NCI-H1694 (cell line): ENCODE data around the gene IKBKE.

Experiments used
- DNase-seq: peaks from one replicate; lab custom pipeline; 2025; lab: John Stamatoyannopoulos, UW

IKBKE gene

DNA sequence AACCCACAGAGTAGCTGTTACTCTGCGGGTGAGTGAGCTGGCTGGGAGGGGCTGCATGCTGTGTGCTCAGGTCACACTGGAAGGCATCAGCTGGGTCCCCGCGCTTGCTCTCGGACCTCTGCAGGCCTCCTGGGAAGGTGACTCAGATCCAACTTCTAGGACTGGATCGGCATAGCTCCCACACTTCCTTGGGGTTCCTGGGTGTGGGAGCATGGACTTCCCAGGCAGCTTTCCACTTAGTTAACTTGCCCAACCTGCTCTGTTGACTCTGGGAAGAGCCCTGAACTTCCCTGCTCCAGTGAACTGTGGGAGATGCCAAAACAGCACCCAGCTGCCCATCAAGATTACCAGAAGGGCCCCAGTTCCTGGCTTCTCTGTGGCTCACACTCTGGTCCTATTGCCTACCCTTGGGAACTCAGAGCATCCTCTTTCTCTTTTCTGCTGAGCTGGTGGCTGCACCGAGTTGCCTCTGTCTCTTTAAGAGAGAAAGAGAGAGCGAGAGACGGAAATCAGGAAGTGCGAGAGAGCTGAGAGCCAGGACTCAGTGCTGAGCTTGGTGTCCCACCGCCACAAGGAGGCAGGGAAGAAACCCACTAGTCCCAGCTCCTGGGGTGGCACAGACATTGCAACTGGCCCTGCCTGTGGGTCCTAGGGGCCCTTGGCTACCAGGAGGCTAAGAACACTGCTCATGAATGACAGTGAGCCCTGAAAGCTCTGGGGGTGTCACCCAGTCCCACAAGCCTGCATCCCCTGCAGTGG, at the start of gene IKBKE:
TSS of gene IKBKE (plus strand) at position 544 of the 759 bp plus-strand sequence. CDS start 2,752 bp downstream, outside the sequence.
- no peak for DNase-seq

DNA sequence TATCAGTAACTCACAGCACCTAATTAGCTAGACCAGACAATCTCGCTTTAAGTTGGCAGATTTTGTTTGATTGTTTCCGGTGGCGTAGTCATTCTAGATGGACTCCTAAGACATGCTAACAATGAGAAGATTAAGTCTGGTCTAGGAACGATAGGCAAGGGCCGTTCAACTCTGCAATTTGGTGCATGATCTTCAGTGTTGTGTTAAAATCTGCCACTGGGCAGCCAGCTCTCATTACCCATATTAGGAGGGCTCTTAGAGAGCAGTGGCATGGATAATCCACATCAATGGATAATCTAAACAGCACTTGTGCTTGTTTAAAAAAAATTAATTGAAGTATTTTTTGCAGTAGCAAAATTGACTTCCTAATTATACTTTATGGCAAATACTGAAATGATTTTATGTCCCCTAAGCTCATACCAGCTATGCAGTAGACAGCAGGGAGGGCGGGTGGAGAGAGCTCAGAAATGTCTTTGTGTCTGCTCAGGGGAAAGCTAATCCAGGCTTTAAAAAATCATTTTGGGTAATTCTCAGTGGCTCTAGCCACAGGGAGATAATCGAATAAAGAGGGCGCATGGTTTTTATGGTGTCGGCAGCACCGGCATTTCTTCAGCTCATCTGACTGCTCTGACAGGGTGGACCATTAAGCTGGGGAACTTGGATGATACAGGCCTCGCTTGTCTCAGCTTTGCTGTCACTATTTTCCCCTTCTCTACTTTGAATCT, 48.5 kb upstream of the IKBKE start:
- DNase-seq = no peak

DNA sequence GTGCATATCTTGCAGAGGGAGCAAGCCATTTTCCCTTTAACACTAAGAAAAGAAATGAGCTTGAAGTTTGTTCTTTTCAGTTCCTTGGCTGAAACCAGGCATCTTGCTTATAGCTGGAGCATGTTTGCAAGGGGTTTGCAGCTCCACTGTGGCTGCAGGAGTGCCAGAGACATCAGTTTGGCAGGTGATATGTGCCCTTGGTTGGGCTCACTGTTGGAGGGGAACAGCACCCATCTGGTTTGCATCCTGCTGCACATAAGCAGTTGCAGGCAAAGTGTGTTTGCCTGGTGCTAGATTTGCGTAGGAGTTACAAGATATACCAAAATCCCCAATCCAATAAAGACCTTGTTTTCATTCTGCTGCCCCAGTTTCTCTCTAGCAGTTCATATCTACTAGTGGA, 47.8 kb upstream of the IKBKE start:
- peak; percentile 68 for DNase-seq

DNA sequence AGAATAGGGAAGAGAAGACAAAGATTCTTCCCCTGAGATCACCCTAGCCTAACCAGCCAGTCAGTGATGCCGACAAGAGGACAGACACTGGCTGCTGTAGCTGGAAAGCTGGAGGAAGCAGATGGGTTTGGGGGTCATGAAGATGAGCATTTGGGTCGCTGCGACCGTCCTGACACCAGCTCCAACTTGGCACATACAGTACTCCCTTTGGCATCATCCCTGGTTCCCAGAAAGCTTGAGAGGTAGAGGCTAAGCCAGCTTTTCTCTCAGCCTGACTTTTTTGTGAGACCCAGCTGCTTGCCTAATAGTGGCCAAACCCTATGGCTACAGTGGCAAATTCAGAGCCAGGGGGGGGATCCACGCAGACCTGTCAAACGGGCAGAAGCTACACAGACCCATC, 43.0 kb upstream of the IKBKE start:
- DNase-seq = peak; percentile 60

DNA sequence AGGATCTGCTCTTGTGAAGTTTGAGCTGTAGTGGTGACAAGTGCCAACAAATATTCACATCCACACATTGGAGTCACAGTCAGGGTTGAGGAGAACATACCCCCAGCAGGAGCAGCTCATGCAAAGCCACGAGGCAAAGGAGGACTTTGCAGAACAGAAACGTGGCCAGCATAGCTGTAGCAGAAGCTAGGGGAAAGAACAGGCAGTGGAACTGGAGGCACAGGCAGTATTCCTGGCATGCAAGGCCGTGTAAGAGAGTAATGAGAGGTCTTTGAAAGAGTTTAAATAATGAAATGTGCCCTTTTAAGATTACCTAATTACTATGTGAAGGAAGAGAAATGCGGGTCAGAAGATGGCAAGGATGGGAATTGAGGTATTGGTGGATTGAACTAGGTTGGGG, 40.9 kb upstream of the IKBKE start:
- no peak for DNase-seq

DNA sequence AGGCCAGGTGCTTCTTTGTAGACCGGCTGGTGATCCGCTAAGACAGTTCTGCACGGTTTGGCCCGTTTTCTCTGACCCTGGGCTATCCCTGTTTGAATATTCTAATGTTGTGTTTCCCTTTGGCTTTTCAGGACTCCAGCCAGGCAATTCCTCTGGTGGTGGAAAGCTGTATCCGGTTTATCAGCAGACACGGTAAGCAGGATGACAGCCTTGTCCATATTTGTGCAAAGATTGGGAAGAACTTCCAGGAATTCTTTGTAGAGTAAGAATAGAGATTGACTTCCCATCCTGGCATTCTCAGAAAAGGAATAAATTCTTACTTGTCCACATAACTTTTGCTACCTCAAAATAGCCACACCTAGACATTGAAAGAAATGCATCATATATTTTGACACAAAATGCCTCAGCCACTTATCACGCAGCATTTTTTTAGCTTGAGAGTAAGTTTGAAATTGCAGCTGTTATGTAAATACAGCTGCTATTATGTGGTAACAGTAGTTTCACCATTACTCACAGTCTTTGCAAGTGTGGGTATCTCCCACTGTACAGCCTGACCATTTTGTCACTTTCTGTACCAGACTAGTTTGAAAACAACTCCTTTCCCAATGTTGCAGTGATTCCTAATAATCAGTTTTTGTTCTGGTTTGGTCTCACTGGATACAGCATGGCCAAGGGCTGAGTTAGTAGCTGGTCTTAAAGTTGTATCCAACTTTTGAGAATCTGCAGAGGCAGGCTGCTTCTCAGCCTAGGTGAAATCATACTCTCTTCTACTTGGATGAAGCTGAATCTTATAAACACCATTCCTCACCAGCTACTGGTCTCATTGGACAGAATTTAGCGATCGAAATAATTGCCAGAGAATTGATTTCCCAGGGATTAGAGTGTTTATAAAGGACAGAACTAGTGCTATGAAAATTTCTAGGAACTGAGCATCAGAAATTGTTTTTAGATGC, 40.0 kb upstream of the IKBKE start:
- DNase-seq = no peak

DNA sequence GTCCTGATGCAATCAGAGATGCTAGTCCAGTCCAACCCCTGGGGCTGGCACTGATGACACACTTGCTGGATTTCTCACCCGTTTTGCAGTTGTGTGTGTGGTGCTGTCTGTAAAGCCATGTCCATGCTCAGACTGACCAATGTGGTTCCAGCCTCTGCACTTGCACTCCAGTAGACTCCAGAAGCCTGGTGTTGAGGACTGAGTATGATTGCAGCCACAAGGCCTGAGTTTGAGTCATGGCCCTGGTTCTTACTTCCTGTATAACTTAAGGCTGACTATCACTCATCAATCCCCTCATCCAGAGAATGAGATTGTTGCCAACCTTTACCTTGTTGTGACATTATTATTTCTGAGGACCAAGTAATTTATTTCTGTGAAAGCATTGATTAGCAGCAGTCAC, 34.8 kb upstream of the IKBKE start:
- no peak for DNase-seq

DNA sequence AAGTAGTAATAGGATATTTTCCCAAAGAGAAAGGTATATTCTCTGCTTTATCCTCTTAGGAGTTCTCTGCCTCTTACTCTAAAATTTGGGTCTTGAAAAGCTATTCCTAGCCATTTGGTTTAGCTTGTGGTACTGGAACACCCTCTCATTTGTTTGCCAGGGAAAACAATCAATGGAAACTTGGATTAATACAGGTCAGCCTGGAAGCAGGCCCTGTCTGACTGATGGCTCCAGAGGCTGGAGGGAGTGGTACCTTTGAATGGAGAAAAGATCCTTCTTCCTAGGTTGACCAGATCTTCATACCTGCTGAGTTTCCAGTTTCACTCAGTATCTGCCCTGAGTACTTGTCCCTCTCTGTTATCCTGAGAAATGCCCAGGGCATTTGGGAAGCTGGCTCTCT, 31.7 kb upstream of the IKBKE start:
- DNase-seq = no peak

DNA sequence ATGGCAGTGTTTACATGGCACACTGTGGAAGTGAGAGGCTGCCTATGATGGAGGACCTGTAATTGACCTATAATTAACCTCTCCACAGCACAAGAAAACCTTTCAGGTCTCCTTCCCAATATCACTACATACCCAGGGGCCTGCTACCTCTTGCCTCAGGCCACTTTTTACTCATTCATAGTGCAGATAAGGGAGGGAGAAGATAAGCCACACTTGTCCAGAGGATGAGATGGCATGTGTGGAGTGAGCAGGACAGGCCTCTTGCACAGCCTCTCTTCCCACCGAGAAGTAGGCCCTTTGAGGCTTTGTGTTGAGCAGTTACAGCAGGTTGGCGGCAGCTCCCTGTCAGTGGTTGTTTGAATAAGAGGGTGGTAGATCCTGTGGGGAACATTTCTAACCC, 31.1 kb upstream of the IKBKE start:
- no peak for DNase-seq

DNA sequence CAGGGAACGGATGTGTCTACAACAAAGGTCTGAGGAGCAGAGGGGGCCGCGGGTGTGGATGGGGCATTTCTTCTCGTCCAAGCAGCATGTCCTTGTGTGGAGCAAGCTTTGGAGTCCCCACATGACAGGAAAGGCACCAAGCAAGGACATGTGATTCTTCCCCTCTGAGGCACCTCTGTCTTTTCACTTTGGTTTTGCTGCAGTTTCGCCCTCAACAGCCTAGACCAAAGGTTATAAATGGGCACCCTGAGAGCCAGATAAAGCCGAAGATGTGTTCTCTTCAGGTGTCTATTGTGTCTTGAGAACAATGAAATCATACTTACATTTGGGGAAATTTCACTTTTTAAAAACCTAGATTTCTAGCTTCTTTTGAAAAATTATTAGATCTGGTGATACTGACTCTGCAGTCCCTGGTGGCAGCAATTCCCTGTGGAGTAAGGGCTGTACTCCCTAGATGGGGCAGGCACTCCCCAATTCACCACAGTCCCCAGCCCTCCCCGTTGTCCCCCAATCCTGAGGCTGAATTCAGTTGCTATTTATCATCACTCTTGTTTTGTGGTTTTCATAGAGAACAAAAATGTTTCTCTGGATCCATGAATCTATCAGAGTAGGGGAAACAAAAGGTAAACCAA, 28.8 kb upstream of the IKBKE start:
- DNase-seq = no peak

DNA sequence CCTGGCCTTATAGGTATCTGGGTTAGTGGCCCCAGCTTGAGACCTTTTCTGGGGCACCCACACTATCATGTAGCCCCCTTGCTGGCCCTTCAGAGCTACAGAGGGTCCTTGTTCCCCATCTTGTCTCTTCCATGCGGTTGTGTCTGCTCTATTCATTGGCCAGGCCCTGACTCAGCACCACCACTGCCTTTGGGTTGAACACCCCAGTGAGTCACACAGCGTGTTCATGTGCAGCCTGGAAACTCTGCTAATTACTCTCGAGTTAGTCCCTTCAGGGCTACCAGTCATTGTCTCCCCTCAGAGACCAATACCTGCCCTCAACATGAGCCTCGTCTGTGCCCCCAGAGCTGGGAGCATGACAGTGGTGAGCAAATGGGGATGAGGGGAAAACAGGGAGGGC, 28.2 kb upstream of the IKBKE start:
- no peak for DNase-seq

DNA sequence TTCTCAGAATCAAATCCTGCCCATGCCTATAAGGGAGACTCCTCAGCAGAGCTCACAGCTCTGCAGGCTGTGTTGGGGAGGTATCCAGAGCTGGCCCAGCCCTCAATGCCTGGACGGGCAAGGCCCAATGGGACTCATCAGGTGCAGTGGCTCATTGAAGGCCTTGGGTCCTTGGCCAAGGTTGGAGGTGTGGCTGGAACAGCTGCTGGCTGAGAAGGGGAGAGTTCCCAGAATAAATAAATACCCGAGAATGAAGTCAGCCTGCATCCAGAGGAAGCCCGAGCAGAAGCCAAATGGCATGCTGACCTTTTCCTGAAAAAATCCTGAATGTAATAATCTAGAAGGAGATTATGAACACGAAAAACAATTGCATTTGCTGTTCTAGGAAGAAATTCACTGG, 25.2 kb upstream of the IKBKE start:
- peak; percentile 60 for DNase-seq

DNA sequence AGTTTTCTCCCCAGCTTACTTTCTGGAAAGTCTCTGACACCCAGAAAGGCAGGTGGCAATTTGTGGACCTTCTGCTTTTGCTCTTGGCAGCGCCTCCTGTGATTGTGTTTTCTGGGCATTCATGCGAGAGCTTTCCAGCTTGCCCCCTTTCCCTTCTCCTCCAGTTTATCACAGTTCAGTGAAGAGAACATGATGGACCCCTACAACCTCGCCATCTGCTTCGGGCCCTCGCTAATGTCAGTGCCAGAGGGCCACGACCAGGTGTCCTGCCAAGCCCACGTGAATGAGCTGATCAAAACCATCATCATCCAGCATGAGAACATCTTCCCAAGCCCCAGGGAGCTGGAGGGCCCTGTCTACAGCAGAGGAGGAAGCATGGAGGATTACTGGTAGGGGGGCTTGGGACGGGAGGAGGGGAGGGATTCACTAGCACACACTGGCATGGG, 24.3 kb upstream of the IKBKE start:
- peak; percentile 96 for DNase-seq

DNA sequence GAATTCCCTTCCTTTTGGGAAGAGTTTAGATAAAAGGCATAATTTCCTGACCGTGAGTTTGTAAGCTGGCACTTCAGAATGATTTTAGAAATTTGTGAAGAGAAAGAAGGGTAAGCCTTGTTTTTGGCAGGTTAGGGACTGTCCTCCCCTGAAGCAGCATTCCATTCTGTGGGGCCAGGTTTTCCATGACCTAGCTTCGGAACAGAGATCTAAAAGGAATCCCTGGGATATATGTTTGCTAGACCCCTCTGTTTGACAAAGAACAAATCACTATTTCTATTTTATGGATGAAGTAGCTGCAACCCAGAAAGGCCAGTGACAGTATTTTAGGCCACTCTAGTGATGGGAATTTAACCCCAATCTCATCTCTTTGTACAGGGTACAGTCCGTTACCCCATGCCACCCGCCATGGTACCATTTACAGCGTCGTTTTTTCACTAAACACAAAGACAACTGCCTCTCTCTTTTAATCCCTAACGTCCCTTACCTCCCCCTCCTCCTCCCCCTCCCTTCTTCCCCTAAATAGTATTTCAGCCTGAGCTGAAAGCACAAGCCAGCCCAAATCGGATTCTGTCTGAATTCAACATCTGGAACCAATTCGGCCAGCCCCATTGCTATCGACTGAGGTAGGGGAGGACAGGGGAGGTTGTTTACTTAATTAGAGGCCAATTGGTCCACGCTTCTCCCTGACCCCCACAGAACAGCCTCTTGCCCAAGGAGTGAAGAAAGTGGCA, 23.4 kb upstream of the IKBKE start:
- no peak for DNase-seq

DNA sequence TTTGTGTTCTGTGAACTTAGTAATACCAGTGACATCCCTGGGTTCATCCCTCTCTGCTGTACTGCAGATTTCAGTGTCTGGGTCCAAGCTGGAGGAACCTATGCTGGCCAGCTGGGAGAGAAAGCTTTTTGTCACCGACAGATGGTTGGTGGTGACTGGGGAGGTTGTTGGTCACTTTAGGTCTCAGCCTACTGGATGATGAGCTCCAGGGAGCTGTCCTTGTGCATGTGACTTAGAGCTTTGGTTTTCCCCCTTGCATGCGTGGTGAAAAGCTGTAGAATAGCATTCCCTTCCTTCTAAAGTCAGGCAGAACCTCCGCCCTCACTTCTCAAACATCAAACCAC, 22.9 kb upstream of the IKBKE start:
- no peak for DNase-seq

DNA sequence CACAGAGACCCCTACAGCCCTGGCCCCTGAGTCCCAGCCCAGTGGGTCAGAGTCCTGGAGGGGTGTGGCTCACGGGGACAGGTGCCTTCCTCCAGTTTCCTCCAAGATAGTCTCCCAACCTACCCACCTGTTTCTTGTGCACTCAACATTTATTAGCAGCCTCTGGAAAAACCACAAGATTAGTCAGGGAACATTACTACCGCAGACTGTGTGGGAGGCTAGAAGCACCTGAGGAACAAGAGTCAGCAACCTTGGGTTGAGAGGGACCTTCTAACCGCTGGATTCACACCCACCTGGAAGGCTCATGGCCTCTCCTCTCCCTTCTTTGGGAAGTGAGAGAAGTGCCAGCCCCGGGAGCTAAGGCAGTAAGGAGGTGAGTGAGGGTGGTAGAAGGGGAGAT, 22.5 kb upstream of the IKBKE start:
- no peak for DNase-seq

DNA sequence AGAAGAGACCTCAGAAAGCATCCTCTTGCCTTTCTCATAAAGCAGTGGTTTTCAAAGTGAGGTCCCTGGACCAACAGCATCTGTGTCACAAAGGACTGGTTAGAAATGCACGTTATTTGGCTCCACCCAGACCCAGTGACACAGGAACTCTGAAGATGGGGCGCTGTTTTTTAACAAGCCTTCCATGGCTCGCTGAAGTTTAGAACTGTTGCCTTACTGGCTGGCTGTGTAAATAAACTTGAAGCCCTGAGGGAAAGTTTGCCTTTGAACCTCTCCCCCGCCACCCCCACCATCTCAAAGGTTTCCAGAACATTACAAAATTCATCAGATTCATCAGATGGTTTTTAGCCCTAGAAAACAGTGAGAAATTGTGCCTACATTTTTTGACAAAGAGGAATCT, 21.8 kb upstream of the IKBKE start:
- DNase-seq = no peak

DNA sequence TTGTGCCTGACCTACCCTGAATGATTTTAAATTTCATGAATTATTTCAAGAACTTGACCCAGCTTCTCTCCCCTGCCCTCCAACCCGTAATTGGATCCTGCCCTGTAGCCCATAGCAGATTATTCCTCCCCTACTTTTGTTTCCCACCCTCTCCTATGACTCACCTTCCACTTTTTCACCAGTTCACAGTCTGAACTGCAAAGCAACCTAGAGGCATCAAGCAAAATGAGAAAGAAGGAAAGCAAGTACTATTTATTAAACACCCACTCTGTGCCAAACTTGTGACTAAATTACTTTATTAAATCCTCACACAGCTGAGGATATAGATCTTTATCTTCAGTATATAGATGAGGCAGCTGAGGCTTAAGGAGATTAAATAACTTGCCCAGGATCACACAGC, 20.7 kb upstream of the IKBKE start:
- no peak for DNase-seq

DNA sequence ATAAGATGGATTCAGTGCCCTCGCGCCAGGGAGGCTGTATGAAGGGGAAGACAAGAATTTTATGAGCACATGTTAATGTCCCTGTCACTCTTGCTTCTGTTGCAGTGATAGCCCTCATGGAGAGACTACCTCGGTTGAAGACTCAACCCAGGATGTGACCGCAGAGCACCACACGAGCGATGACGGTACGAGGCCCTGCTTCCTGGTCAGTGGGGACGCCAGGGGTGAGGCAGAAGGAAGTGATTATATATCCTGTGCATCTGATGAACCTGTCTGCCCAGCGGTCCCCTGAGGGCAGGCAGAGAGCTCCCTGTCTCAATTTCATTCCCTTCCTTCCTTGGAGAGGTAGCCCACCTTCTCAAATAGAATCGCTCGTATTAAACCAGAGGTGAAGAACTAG, 20.0 kb upstream of the IKBKE start:
- no peak for DNase-seq

DNA sequence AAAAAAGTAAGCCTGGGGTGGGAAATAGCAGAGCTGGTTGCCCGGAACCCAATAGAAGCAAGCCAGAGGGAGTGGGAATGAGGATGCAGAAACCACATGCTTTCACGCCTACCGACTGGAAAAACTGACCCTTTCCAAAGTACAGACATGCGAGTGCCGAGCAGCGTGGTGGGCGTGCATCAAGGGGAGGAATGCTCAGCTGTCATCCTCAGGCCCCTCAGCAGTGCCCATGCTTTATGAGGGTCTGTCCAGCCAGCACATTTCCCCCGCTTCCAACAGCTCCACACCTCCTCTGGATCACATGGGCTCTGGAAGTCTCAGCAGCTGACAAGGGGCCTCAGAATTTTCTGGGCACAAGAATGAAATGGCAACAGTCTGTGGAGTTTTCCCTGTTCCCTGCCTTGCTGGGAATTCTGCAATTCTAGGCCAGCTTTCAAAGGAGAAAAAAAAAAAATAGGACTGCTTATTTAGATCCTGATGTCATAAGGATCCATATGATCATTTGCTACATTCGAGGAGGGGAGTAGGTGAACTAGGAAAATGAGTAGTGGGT, 19.1 kb upstream of the IKBKE start:
- no peak for DNase-seq

DNA sequence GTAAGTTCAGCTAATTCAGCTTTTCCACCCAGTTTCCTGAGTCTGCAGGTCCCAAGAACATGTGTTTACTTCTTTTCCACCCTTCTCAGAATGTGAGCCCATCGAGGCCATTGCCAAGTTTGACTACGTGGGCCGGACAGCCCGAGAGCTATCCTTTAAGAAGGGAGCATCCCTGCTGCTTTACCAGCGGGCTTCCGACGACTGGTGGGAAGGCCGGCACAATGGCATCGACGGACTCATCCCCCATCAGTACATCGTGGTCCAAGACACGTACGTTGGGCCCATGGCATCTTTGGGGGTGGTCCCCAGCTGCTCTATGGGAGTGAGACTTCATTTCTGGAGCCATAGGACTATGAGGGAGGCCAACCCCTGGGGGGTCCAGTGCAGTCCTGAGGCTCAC, 17.2 kb upstream of the IKBKE start:
- no peak for DNase-seq
